Chondrocyte (in vitro differentiated cells): ENCODE data around the gene JARID2. TPM values are rescaled to one million over a fixed set of nuclear protein-coding genes. Genes with fewer than 3 reads are reported as not detected.

ENCODE experiments used
- DNase-seq: peaks from one replicate; pipeline ENCODE4 v3.0.0; 2021; ENCODE audit warnings: mixed read lengths, low spot score
- H3K27ac Mint-ChIP-seq: one replicate; pipeline ENCODE4 v1.8.0; 2021; ENCODE audit warnings: mild to moderate bottlenecking, moderate library complexity, mixed read lengths; ENCODE audit not compliant: unreplicated experiment
- H3K27me3 Mint-ChIP-seq: 2 replicates; pipeline ENCODE4 v1.8.0; 2021; ENCODE audit warnings: low read depth, mixed read lengths
- H3K36me3 Mint-ChIP-seq: 2 replicates; pipeline ENCODE4 v1.8.0; 2021; ENCODE audit warnings: low read depth, mixed read lengths
- H3K4me1 Mint-ChIP-seq: 2 replicates; pipeline ENCODE4 v1.8.0; 2021; ENCODE audit warnings: low read depth, mild to moderate bottlenecking, mixed read lengths
- H3K4me3 Mint-ChIP-seq: one replicate; pipeline ENCODE4 v1.8.0; 2021; ENCODE audit warnings: mild to moderate bottlenecking, moderate library complexity, mixed read lengths; ENCODE audit not compliant: unreplicated experiment
- H3K9me3 Mint-ChIP-seq: 2 replicates; pipeline ENCODE4 v1.8.0; 2021; ENCODE audit warnings: low read depth, mixed read lengths
- CTCF ChIP-seq: fragments of 200-600 bp; sonication (generic); IDR thresholded peaks from 2 replicates; pipeline ENCODE4 v1.5.0; 2021; ENCODE audit warnings: antibody characterized with exemption, mild to moderate bottlenecking, moderate library complexity
- total RNA-seq: library from RNA; stranded (reverse); gene quantifications from 3 replicates; pipeline ENCODE4 v1.2.1, GENCODE V29; 2021

JARID2 gene
- total RNA-seq, 1 donor from 2014 or later, result 9.9 TPM

- H3K4me3 Mint-ChIP-seq, result no peak overlapping the region
These were observed 269.9 kb downstream of the JARID2 start for GRCh38 chr6:15515660-15516375.

GRCh38 chr6:15516378-15516777 lies 270.5 kb downstream of the JARID2 start:
- Mint-ChIP-seq H3K27me3 (no peaks in the 10 kb centered on the region), H3K4me3 (no peak overlapping the region), H3K4me1 (no peaks in the 10 kb centered on the region), H3K36me3 (peaks cover 30% of the 10 kb centered on the region), H3K9me3 (no peaks in the 10 kb centered on the region), H3K27ac (no peak overlapping the region)
- TF ChIP-seq CTCF, result no peak
- peak; percentile 62 for DNase-seq

More at GRCh38 chr6:15515660-15516375, 269.9 kb downstream of the JARID2 start:
- Mint-ChIP-seq H3K27ac (no peak overlapping the region), H3K36me3 (peaks cover 29% of the 10 kb centered on the region), H3K4me1 (no peaks in the 10 kb centered on the region), H3K9me3 (no peaks in the 10 kb centered on the region), H3K27me3 (no peaks in the 10 kb centered on the region)
- no peak for TF ChIP-seq CTCF
- no peak for DNase-seq

- no peak for TF ChIP-seq CTCF
- H3K27ac Mint-ChIP-seq, result no peak overlapping the region
- H3K4me1 Mint-ChIP-seq, result no peaks in the 10 kb centered on the region
- no peaks in the 10 kb centered on the region for H3K9me3 Mint-ChIP-seq
- peak; percentile 88 for DNase-seq
- H3K4me3 Mint-ChIP-seq, result no peak overlapping the region
- H3K36me3 Mint-ChIP-seq, result peaks cover 27% of the 10 kb centered on the region
- no peaks in the 10 kb centered on the region for H3K27me3 Mint-ChIP-seq
These were observed 271.2 kb downstream of the JARID2 start for GRCh38 chr6:15516923-15517560.

GRCh38 chr6:15517600-15517999 lies 271.7 kb downstream of the JARID2 start:
- Mint-ChIP-seq H3K36me3 (peaks cover 29% of the 10 kb centered on the region), H3K27me3 (no peaks in the 10 kb centered on the region), H3K27ac (no peak overlapping the region), H3K9me3 (no peaks in the 10 kb centered on the region), H3K4me1 (no peaks in the 10 kb centered on the region), H3K4me3 (no peak overlapping the region)
- peak; percentile 72 for DNase-seq
- no peak for TF ChIP-seq CTCF

- Mint-ChIP-seq H3K27me3 (no peaks in the 10 kb centered on the region), H3K27ac (no peak overlapping the region), H3K9me3 (no peaks in the 10 kb centered on the region), H3K4me3 (no peak overlapping the region), H3K4me1 (no peaks in the 10 kb centered on the region), H3K36me3 (peaks cover 32% of the 10 kb centered on the region)
- no peak for TF ChIP-seq CTCF
- no peak for DNase-seq
These were observed 272.2 kb downstream of the JARID2 start for GRCh38 chr6:15518057-15518456.
